A673 (cell line): Measurements from ENCODE around the gene DCANP1.

Source experiments
- CTCF ChIP-seq: fragments of 300-800, 200-600 bp; sonication (generic); conservative IDR thresholded peaks from 2 replicates; pipeline ENCODE4 v1.5.1; 2017; ENCODE audit warnings: low read depth, mild to moderate bottlenecking, antibody characterized with exemption, low read length, moderate library complexity, mixed read lengths
- EZH2 ChIP-seq: fragments of 200-600 bp; sonication (generic); IDR thresholded peaks from 2 replicates; pipeline ENCODE4 v1.6.1; 2017; ENCODE audit warnings: borderline replicate concordance, low read depth, mild to moderate bottlenecking, mixed read lengths, antibody characterized with exemption, low read length; ENCODE audit not compliant: poor library complexity, severe bottlenecking

GRCh38 chr5:135443161-135443960, 3.8 kb downstream of the DCANP1 start:
- TF ChIP-seq CTCF (no peak), EZH2 (no peak)
